EL (cell line): ENCODE data around the gene SLC39A1.

Experiments
- DNase-seq: peaks from one replicate; pipeline ENCODE4 v3.0.0-alpha.2; 2016

Gene SLC39A1

DNA sequence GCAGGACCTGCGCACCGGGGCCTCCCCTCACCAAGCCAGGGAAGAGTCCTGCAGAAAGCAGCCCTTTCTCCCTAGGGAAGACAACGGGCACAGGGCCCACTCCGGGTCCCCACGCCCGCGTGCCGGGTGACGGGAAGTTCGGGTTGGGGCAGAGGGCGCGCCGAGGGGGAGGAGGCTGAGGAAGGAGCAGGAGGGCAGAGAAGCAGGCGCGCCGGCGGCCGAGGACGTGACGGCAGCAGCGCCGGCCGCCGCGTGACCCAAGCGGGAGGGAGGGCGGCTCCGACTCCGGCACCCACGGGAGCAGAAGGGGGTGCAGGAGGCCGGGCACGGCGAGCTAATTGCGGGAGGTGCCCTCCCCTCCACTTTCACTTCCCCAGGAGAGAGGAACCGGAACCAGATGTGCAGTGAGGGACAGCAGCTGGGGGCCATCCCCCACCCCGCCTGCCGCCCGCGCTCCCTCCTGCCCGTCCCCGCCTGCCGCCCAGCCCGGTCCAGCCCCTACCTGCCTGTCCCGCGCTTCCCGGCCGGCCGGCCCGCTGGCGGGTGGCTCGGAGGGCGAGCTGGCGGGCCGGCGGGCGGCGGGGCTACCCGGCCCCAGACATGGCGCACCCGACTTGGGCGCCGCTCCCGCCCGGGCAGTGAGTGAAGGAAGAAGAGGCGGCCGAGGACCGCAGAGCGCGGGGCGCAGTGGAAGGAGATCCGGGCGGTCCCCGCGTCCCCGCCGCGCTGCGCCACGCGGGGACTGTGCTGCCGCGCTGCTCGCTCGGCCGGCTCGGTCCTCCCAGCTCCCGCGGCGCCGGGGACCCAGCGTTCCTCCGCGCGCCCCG, 17.3 kb downstream of the SLC39A1 start:
- DNase-seq = peak; percentile 70

GRCh38 chr1:153945131-153945794, 18.1 kb downstream of the SLC39A1 start:
- DNase-seq = peak; percentile 22

DNA sequence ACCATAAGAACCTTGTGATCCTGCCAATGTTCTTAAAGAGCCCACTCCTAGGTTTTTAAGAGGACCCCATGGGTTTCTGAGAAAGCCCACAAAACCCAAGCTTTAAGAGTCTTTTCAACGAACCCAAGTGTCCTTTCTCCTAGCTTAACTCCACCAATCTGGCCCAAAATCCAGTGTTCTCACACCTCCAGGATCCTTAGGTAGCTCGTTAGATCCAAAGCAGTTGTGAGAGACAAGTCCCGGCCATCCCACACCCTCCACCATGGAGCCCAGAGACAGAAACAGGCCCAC, 18.6 kb downstream of the SLC39A1 start:
- DNase-seq = no peak

DNA sequence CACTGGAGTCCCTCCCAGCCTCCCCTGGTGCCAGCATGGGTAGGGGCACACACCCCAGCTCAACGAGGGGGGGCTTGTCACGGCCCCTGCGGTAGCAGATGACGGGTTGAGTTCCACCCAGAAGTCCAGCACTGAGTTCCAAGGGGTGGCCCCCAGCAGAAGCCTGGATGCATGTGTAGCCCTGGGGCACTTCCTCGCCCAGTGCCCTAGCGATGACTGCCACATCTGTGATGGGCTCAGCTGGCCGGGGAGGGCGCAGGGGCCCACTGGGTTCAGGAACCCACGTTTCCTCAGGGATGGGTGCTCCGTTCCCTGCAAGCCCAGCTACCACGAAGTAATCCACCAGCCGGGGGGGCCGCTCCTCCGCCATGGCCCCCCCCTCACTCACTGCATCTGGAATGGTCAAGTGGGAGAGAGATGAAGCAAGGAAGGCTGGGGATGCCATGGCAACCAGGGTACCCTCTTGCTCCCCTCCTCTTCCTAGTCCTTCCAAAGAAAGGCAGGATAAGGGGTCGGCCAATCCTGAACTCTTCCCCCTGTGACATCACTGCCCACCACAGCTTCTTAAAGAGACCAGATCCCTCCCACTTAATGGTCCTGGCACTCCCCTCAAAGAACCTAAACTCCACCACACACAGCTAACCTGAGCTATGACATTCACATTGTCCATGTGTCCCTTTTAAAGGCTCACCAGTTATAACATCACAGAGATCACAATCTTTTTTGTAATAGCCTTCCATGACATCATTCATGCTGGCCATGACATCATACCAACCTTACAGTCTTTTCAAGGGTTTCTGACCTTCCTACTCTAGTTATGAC, 19.1 kb downstream of the SLC39A1 start:
- DNase-seq = no peak

DNA sequence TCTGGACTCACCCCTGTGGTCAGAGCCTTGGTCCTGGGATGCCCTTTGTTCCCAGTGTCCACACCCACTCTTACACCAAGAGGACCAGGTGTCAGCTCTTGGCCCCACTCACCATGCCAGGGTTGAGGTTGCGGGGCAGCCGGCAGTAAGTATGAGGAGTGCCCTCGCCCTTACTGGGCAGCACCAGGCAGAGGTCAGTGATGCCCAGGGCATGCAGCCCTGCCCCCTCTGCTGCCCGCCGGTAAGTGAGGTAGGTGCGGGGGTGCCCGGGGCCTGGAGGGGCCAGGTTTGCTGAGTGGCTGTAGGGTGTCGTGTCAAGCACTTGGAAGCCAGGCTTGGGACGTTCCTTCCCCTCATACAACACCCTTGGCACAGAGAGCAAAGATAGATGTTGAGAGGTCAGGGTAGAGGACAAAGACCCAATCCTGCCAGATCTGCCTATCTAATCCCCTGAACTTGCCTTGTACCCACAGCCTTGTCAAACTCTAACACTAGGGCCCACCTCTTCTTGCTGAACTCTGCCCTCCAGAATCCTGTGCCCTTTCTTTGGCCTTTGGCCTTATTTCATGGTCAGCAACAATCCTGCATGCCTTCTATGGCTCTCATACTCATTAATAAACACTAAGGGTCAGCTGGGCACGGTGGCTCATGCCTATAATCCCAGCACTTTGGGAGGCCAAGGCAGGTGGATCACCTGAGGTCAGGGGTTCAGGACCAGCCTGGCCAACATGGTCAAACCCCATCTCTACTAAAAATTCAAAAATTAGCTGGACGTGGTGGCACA, 20.4 kb downstream of the SLC39A1 start:
- DNase-seq = no peak

DNA sequence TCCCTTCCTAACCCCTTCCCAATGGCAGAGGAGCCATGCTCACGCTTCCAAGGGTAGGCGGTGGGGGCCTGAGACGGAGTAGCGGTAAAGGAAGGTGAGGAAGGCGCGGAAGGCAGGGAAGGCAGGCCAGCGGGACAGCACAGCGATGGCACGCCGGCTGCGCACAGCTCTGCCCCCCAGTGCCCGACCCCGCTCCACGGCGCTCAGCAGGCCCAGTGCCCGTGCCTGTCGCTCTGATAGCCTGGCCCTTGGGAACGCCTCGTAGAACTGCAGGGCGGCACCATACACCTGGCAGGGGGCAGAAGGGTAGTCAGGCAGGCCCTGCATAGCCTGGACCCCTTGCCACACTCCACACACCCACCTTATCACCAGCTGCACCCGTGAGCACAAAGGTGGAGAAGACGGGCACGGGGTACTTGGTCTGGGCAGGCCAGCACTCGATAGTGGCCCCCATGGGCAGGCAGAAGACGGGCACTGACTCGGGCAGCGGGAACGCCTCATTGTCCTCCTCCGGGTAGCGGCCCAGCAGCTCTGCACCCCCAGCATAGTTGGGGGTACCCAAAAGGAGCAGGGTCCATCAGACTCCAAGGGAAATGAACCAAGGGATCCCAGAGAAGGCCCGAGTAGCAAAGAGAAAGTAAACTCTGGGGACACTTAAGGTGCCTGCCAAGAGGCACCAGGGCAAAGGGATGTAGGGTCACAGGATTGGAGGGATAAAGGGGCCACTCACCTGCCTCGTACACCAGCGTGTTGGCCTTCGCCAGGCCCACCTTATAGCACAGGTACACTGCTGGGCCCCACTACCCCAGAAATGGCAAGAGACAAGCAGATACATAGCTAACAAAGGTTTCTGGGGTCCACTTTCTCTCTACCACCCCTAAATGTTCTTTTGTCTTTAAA, 21.3 kb downstream of the SLC39A1 start:
- DNase-seq = no peak

- DNase-seq = no peak
Measured at GRCh38 chr1:153940756-153941155, 22.6 kb downstream of the SLC39A1 start.

GRCh38 chr1:153939476-153939875, 23.9 kb downstream of the SLC39A1 start:
- DNase-seq = no peak

DNA sequence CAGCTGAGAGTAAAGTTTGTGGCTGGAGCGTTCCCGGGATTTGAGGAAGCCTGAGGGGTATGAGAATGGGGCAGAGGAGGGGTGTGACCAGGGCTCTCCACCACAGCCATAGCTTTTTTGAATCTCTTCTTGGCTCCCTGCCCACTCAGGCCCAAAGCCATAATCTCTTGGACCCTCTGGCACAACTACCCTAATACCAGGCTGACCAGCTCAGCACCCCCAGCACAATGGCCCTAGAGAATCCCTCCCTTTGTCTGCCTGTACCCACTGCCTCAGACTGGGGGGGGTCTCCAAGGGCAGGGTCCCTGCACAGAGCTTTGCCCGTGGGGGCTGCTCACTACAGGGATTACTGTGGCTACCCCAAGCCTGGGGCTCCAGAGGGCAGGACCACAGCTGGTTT, 24.3 kb downstream of the SLC39A1 start:
- DNase-seq = no peak

GRCh38 chr1:153937331-153937730, 26.0 kb downstream of the SLC39A1 start:
- DNase-seq = no peak

- DNase-seq = no peak
Measured at GRCh38 chr1:153936011-153936802, 27.1 kb downstream of the SLC39A1 start.

- DNase-seq = no peak
Measured at GRCh38 chr1:153934746-153935145, 28.6 kb downstream of the SLC39A1 start.

- no peak for DNase-seq
Measured at GRCh38 chr1:153933955-153934354, 29.4 kb downstream of the SLC39A1 start.

DNA sequence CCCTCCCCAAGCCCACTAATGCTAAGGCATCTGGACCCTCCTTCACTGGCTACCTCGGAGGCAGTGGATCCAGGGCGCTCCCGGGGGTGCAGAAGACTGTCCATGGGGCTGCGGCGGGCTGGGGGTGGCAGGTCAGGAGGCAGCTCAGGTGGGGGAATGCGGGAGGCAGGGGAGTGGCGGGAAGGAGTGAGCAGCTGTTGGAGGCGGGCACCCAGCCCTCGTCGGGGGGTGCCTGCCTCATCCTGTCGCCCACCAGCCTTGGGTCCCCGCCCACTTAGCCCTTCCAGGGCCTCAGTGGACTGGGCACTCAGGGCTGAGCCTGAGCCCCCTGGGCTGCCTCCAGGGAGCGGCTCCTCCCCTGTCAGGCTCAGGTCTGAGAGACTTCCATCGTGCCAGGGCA, 29.9 kb downstream of the SLC39A1 start:
- DNase-seq = no peak

GRCh38 chr1:153932156-153933131, 30.9 kb downstream of the SLC39A1 start:
- no peak for DNase-seq

- no peak for DNase-seq
Measured at GRCh38 chr1:153929981-153930948, 33.1 kb downstream of the SLC39A1 start.

GRCh38 chr1:153929426-153929825, 33.9 kb downstream of the SLC39A1 start:
- no peak for DNase-seq

- peak; percentile 45 for DNase-seq
Measured at GRCh38 chr1:153928791-153929341, 34.5 kb downstream of the SLC39A1 start.
